Esophagus muscularis mucosa (tissue), 4 donors: ENCODE measurements around the gene SNX27.

Experiments used
- CTCF ChIP-seq, 3 experiments: fragments of 200-600 bp in 2 of 3; fragments of 450-650 bp in 1 of 3; sonication (generic) in 2 of 3; IDR thresholded peaks; one replicate each; pipeline ENCODE4 v1.5.1; 2017 to 2019; ENCODE audit warnings: antibody characterized with exemption in 3 of 3, mild to moderate bottlenecking in 2 of 3, moderate library complexity in 1 of 3
- EP300 ChIP-seq: sonication (generic); formaldehyde crosslinking; IDR thresholded peaks from one replicate; pipeline ENCODE4 v1.6.1; 2017; ENCODE audit warnings: antibody characterized with exemption
- POLR2A ChIP-seq: fragments of 450-650 bp; IDR thresholded peaks from one replicate; pipeline ENCODE4 v1.6.1; 2017; ENCODE audit warnings: antibody characterized with exemption, moderate library complexity, mild to moderate bottlenecking, low read depth
- POLR2AphosphoS5 ChIP-seq, 2 donors: sonication (generic); formaldehyde crosslinking; IDR thresholded peaks; one replicate each; pipeline ENCODE4 v1.6.1; 2017; ENCODE audit warnings: antibody characterized with exemption in 2 of 2

DNA sequence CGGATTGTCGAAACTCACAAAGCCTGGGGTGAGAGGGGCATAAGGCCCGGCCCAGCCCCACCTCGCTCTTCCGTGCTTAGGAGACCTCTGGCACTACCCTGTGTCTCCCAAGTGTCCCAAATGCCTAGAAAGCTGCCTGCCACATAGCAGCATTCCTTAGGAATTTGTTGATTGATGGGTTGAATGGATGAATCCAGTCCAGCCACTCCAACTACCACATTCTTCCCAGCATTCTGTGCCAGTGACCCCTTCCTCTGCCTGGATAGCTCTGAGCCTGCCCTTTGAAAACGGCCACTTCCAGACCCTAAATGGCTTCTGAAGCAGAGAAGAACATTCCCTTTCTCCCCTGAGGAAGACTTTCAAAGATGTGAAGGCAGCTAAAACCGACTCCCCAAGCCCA, 93.3 kb downstream of the SNX27 start:
- TF ChIP-seq CTCF (IDR thresholded peaks at IDR 0.05), result no peak
- TF ChIP-seq POLR2AphosphoS5 (IDR thresholded peaks at IDR 0.05), result no peak
- no peak for TF ChIP-seq POLR2A
- no peak for TF ChIP-seq EP300
